OCI-LY1 (cell line): Measurements from ENCODE around the gene ZNF260.

Experiments
- CTCF ChIP-seq: fragments of 200-600 bp; sonication (generic), shearing (Covaris generic); IDR thresholded peaks from 2 replicates; pipeline ENCODE4 v1.5.1; 2017; ENCODE audit warnings: mild to moderate bottlenecking, antibody characterized with exemption, low read length, moderate library complexity, mixed read lengths
- EZH2 ChIP-seq: fragments of 200-600 bp; sonication (generic), shearing (Covaris generic); IDR thresholded peaks from 2 replicates; pipeline ENCODE4 v1.8.0; 2017; ENCODE audit warnings: borderline replicate concordance, mixed run types, mild to moderate bottlenecking, antibody characterized with exemption, low read length, moderate library complexity, mixed read lengths

GRCh38 chr19:36564391-36564790 lies 36.3 kb upstream of the ZNF260 start:
- TF ChIP-seq CTCF (no peak), EZH2 (no peak)
